ENCODE data around the gene PTPRD. TPM values are rescaled to one million over a fixed set of nuclear protein-coding genes. Genes with fewer than 3 reads are reported as not detected.

The PTPRD gene
- total and polyA plus RNA-seq, 2 experiments from 2014 or later: 11.5 to 58.0 TPM

DNA sequence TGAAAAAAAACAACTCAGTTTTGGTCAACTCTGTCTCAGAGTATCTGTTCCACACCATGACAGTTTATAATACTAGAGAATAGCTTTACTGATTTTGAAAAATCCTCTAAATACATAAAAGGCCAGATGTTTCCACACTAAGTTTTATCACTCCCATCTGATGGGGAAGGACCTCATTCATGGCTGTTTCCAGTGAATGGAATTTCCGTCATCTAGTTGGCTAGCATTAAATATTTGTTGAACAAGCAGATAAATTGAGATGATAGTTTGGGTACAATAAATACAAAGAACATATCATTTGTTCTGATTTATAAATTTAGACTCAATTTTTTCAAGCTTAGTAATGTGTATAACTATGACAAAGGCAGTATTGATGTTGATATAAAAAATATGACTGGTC, 408.5 kb downstream of the PTPRD start:
- Mint-ChIP-seq H3K27me3 (ENCODE audit: insufficient read depth, low read depth, poor library complexity) (no peaks in the 10 kb centered on the region), H3K27ac (no peak overlapping the region), H3K9me3 (no peaks in the 10 kb centered on the region), H3K4me3 (no peak overlapping the region), H3K36me3 (ENCODE audit: low read depth) (no peaks in the 10 kb centered on the region), H3K4me1 (no peaks in the 10 kb centered on the region)
- H3K79me2 ChIP-seq (replicated peaks; ENCODE audit: insufficient read depth): no peaks in the 10 kb centered on the region
- H3K4me1 ChIP-seq (ENCODE audit: insufficient read depth): no peaks in the 10 kb centered on the region
- TF ChIP-seq CREB1 (CRISPR knock-in tag; IDR thresholded peaks at IDR 0.05; ENCODE audit: low read depth) (no peak), EZH2phosphoT487 (IDR thresholded peaks at IDR 0.05; ENCODE audit: unreplicated experiment) (no peak), ZNF114 (CRISPR knock-in tag; IDR thresholded peaks at IDR 0.05) (no peak), STAT1 (IDR thresholded peaks at IDR 0.05; ENCODE audit: unreplicated experiment) (no peak), NANOG (IDR thresholded peaks at IDR 0.05; ENCODE audit: borderline replicate concordance) (no peak), ZNF462 (CRISPR knock-in tag; IDR thresholded peaks at IDR 0.05) (no peak), POLR2AphosphoS5 (IDR thresholded peaks at IDR 0.05; ENCODE audit: low read depth) (no peak), EZH2 (IDR thresholded peaks at IDR 0.05; ENCODE audit: low read depth, unreplicated experiment) (no peak), JUNB (IDR thresholded peaks at IDR 0.05; ENCODE audit: unreplicated experiment) (no peak), ZNF331 (CRISPR knock-in tag; IDR thresholded peaks at IDR 0.05; ENCODE audit: low read depth) (no peak), REST (IDR thresholded peaks at IDR 0.05; ENCODE audit: unreplicated experiment) (no peak)
- TF ChIP-seq, protein P1, sequence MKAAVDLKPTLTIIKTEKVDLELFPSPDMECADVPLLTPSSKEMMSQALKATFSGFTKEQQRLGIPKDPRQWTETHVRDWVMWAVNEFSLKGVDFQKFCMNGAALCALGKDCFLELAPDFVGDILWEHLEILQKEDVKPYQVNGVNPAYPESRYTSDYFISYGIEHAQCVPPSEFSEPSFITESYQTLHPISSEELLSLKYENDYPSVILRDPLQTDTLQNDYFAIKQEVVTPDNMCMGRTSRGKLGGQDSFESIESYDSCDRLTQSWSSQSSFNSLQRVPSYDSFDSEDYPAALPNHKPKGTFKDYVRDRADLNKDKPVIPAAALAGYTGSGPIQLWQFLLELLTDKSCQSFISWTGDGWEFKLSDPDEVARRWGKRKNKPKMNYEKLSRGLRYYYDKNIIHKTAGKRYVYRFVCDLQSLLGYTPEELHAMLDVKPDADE (IDR thresholded peaks at IDR 0.05): no peak
- TF ChIP-seq, protein P2, sequence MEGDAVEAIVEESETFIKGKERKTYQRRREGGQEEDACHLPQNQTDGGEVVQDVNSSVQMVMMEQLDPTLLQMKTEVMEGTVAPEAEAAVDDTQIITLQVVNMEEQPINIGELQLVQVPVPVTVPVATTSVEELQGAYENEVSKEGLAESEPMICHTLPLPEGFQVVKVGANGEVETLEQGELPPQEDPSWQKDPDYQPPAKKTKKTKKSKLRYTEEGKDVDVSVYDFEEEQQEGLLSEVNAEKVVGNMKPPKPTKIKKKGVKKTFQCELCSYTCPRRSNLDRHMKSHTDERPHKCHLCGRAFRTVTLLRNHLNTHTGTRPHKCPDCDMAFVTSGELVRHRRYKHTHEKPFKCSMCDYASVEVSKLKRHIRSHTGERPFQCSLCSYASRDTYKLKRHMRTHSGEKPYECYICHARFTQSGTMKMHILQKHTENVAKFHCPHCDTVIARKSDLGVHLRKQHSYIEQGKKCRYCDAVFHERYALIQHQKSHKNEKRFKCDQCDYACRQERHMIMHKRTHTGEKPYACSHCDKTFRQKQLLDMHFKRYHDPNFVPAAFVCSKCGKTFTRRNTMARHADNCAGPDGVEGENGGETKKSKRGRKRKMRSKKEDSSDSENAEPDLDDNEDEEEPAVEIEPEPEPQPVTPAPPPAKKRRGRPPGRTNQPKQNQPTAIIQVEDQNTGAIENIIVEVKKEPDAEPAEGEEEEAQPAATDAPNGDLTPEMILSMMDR (conservative IDR thresholded peaks at IDR 0.05; ENCODE audit: low read depth in 2 of 2): no peak
- no peaks in the 10 kb centered on the region for H3K36me3 ChIP-seq (ENCODE audit: insufficient read depth)
- ATAC-seq (no peak), DNase-seq (ENCODE audit: low spot score) (no peak)
- no peaks in the 10 kb centered on the region for H3F3A ChIP-seq (replicated peaks; ENCODE audit: low read depth)
- no peak overlapping the region for H2AFZ ChIP-seq
- H3K27me3 ChIP-seq (ENCODE audit: insufficient read depth): no peaks in the 10 kb centered on the region
- no peak overlapping the region for H3K4me2 ChIP-seq
- no peaks in the 10 kb centered on the region for H4K20me1 ChIP-seq (replicated peaks; ENCODE audit: insufficient read depth)
- H3K27ac ChIP-seq (ENCODE audit: low read depth): no peak overlapping the region
- H3K9me2 ChIP-seq (ENCODE audit: insufficient read depth): no peaks in the 10 kb centered on the region
- H3K4me3 ChIP-seq: no peak overlapping the region
